GM18502 (cell line): ENCODE data around the gene PLSCR5.
A peak's percentile ranks its signal among the peaks of the same experiment; 100 is the strongest.

Source experiments
- ATAC-seq: cut with Tn5 transposase; IDR thresholded peaks from one replicate; pipeline ENCODE4 v1.9.1; 2021; ENCODE audit warnings: mild to moderate bottlenecking; ENCODE audit not compliant: unreplicated experiment, poor library complexity

PLSCR5 gene

DNA sequence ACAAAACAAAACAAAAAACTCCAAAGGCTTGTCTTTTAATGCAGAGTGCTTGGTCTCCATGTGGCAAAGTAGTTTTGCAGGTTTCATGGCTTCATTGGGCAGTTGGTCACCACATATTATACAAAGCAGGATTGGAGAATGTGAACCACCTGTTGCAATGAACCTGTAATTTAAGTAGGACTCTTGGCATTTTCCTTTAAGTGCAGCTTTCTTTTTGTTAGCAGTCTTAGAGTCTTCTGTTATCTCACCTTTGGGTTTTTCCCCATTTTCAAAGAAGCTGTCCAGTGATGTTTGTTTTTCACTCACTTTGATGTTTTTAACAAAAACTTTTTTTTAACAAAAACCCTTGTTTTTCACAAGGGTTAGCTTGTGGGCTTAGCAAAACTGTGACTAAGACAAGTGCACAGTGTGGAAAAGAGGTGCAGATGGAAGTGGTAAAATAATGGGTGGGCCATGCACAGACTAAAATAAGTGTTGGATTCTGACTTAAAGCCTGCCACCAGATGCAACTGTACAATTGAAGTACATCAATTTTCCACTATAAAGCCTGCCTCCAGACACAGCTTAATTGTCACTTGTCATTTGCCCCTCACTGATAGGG is 57.8 kb downstream of the PLSCR5 start:
- no peak for ATAC-seq

- no peak for ATAC-seq
Measured at GRCh38 chr3:146546366-146546965, 58.7 kb downstream of the PLSCR5 start.

- no peak for ATAC-seq
Measured at GRCh38 chr3:146544929-146545528, 60.1 kb downstream of the PLSCR5 start.

DNA sequence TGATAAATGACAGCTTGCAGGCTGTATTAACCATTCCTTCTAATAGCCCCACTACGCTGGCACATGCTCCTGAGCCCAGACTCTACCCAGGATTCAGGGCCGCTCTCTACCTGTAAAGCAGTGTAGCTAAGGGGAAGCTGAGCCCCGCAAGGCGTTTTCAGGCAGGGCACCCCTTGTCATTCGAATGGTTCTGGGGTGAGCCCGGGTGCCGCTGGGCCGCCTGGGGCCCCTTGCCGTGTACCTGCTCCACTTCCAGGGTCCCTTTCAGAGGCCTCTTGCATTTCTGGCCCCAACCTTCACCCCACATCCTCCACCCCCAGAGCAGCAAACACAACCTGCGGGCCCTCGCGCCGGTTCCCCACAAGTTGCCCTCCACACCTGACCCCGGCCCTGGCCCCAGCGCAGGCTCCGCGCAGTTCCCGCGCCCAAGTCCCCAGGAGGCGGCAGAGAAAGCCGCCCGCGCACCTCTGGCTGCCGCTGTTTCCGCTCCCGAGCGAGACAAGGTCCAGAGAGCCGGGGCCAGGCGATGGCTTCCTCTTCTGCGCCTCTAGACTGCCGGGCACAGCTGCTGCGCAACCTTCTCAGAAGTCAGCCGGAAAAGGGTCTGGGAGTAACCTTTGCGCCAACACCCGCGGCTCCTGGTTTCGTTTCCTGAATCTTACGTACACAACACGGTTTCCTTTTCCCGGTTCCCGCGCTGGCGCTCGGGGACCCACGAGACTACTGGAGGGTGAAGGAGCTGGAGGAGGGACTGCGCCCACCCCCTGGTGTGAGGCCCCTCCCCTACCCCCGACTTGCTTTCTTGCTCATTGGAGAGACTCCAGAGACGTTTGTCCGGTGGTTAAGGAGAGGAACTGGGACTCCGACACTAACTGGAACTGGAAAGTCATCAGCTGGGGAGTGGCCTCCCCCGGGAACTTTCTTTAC is 60.9 kb downstream of the PLSCR5 start, which contains the start of gene PLSCR1:
PLSCR1 (minus strand) TSS at position 606 of the 927 bp plus-strand sequence. CDS start 8,055 bp downstream, outside the sequence.
- ATAC-seq, result peak; percentile 88

GRCh38 chr3:146543461-146544001 is 61.6 kb downstream of the PLSCR5 start:
- peak; percentile 19 for ATAC-seq

GRCh38 chr3:146542978-146543377 is 62.2 kb downstream of the PLSCR5 start:
- no peak for ATAC-seq

DNA sequence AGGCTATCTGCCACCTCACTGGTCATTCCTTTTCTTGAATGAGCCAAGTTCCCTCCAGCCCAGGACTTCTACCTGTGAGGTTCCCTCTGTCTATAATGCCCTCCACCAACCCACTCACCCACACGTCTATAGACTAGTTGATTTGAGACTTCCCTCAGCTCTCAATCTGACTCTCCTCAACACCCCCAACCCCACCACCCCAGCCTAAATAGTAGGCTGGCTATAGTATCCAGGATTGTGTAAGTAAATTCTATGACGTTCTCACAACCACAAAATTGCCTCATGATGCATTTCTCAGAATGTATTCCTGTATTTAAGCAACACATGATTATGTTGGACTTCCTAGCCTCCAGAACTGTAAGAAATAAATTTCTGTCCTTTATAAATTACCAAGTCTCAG is 63.0 kb downstream of the PLSCR5 start:
- no peak for ATAC-seq

- no peak for ATAC-seq
Measured at GRCh38 chr3:146540978-146541377, 64.2 kb downstream of the PLSCR5 start.

DNA sequence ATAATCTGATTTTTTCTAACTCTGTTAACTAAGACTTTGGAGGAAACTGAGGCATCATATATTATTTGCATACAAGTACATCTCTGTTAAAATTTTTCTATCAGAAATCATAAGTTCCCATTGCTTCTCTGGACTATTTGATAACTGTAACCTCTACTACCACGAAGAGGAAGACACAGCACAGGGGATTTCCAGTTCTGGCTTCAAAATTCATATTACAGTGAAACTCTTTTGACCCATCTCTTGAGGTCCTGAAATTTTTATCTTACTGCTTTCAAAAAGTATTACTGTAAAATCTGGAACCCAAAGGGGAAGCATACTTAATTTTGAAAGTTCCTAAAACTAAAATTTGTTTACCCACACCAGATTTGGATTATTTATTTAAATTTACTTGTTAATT is 64.9 kb downstream of the PLSCR5 start:
- ATAC-seq, result no peak

GRCh38 chr3:146539315-146539714 is 65.8 kb downstream of the PLSCR5 start:
- ATAC-seq, result no peak

GRCh38 chr3:146537603-146538002 is 67.5 kb downstream of the PLSCR5 start:
- ATAC-seq, result no peak

- no peak for ATAC-seq
Measured at GRCh38 chr3:146536681-146537080, 68.5 kb downstream of the PLSCR5 start.
